ENCODE results near the gene MBD3.

DNA sequence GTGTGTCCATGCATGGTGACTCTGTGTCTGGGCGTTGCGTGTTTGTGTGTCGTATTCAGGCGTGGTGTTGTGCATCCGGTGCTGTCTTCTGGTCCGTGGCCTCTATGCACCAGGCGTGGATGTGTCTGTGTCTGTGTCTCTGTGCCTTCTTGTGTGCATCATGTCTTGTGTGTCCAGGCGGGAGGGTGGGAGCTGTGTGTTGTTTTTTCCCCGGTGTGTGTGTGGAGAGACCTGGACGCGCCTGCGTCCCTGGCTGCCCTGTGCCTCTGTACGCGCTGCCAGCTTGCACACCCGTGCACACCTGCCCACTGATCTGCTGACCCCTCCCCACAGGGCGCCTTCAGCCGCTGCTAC, 67.7 kb downstream of the MBD3 start:
- no peak for TF ChIP-seq POLR2AphosphoS5 (IDR thresholded peaks at IDR 0.05)
- TF ChIP-seq POLR2A (IDR thresholded peaks at IDR 0.05): no peak
